GM21423 (cell line): ENCODE measurements around the gene ARHGAP10.
"Not testable (repeated sequence)": the region's sequence is repeated elsewhere in the genome, so short reads cannot be mapped to it uniquely, and the experiment has no call there.

Experiments
- ATAC-seq: cut with Tn5 transposase; IDR thresholded peaks from one replicate; pipeline ENCODE4 v1.9.1; 2021; ENCODE audit warnings: mild to moderate bottlenecking, moderate library complexity; ENCODE audit not compliant: unreplicated experiment

ARHGAP10 gene

GRCh38 chr4:148078061-148078460 is 346.2 kb downstream of the ARHGAP10 start:
- ATAC-seq = no peak

- no peak for ATAC-seq
These were observed 348.1 kb downstream of the ARHGAP10 start for GRCh38 chr4:148079961-148080360.

- ATAC-seq = no peak
These were observed 349.4 kb downstream of the ARHGAP10 start for GRCh38 chr4:148081267-148081666.

- no peak for ATAC-seq
These were observed 349.9 kb downstream of the ARHGAP10 start for GRCh38 chr4:148081745-148082144.

GRCh38 chr4:148083073-148083472 is 351.2 kb downstream of the ARHGAP10 start:
- ATAC-seq = not testable (repeated sequence)

- ATAC-seq = no peak
These were observed 357.7 kb downstream of the ARHGAP10 start for GRCh38 chr4:148089624-148090023.

- ATAC-seq = no peak
These were observed 358.1 kb downstream of the ARHGAP10 start for GRCh38 chr4:148090029-148090428.

GRCh38 chr4:148090503-148091476 is 358.9 kb downstream of the ARHGAP10 start:
- no peak for ATAC-seq

GRCh38 chr4:148091896-148092295 is 360.0 kb downstream of the ARHGAP10 start:
- no peak for ATAC-seq

- ATAC-seq = no peak
These were observed 360.6 kb downstream of the ARHGAP10 start for GRCh38 chr4:148092316-148093014.

- ATAC-seq = no peak
These were observed 361.2 kb downstream of the ARHGAP10 start for GRCh38 chr4:148093065-148093464.

GRCh38 chr4:148094149-148094548 is 362.3 kb downstream of the ARHGAP10 start:
- no peak for ATAC-seq

GRCh38 chr4:148095346-148095923 is 363.5 kb downstream of the ARHGAP10 start:
- ATAC-seq = no peak

- no peak for ATAC-seq
These were observed 365.9 kb downstream of the ARHGAP10 start for GRCh38 chr4:148097801-148098200.

- ATAC-seq = no peak
These were observed 369.3 kb downstream of the ARHGAP10 start for GRCh38 chr4:148101235-148101634.

- ATAC-seq = no peak
These were observed 369.9 kb downstream of the ARHGAP10 start for GRCh38 chr4:148101790-148102189.

GRCh38 chr4:148103597-148104355 is 371.9 kb downstream of the ARHGAP10 start:
- no peak for ATAC-seq

GRCh38 chr4:148108766-148109165 is 376.9 kb downstream of the ARHGAP10 start:
- no peak for ATAC-seq

- ATAC-seq = no peak
These were observed 377.3 kb downstream of the ARHGAP10 start for GRCh38 chr4:148109216-148109615.

- ATAC-seq = no peak
These were observed 378.3 kb downstream of the ARHGAP10 start for GRCh38 chr4:148110169-148110568.
